Measurements from ENCODE around the gene DARS1. TPM values are rescaled to one million over a fixed set of nuclear protein-coding genes. Genes with fewer than 3 reads are reported as not detected.
A peak's percentile ranks its signal among the peaks of the same experiment; 100 is the strongest.
"Not testable (repeated sequence)": the region's sequence is repeated elsewhere in the genome, so short reads cannot be mapped to it uniquely, and the experiment has no call there.

Gene DARS1
- total RNA-seq, 1 donor from 2014 or later = 62.0 TPM

- intact Hi-C loops (cut with micrococcal nuclease) = no loop called here
- ATAC-seq (no peak), DNase-seq (no peak)
Observed at GRCh38 chr2:135904341-135904989, 81.0 kb downstream of the DARS1 start.

DNA sequence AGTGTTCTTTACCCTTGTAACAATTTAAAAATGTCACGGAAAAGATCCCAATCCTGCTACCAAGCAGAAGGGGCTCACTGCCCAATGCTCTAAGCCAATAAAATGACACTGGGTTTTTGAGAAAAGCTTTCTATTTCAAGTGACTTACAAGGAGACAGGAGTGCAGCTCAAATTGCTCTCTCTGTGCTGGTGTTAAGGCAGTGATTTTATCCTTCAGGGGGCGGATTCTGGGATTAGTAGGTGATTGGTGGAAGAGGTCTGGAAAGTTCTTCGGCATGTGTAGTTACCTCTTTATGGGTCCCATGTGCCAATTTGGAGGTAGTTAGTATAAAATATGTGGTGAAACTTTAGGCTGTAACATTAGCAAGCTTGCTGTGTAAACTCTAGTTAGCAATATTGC, 81.8 kb downstream of the DARS1 start:
- ATAC-seq = no peak

DNA sequence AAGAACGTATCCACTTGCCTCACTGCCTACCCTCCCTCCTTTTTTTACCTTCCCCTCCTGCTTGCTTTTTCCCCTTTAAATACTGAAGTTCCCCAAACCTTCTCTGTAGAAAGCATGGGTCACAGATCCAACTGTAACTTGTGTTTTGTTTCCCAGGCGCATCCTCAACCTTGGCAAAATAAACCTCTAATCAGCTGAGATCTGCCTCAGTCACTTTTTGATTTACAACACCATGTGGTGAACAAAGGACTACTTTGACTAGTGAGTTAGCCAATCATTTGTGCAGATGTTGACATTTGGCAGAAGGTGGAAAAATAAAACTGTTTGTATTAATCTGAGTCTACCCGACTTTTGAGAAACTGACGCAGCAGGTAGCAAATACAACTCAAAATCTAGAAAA, 85.9 kb downstream of the DARS1 start:
- intact Hi-C loops (cut with micrococcal nuclease) = no loop called here
- DNase-seq (no peak), ATAC-seq (no peak)

More for the DNA sequence above, 81.8 kb downstream of the DARS1 start:
- no peak for DNase-seq
- intact Hi-C loops (cut with micrococcal nuclease) = no loop called here

DNA sequence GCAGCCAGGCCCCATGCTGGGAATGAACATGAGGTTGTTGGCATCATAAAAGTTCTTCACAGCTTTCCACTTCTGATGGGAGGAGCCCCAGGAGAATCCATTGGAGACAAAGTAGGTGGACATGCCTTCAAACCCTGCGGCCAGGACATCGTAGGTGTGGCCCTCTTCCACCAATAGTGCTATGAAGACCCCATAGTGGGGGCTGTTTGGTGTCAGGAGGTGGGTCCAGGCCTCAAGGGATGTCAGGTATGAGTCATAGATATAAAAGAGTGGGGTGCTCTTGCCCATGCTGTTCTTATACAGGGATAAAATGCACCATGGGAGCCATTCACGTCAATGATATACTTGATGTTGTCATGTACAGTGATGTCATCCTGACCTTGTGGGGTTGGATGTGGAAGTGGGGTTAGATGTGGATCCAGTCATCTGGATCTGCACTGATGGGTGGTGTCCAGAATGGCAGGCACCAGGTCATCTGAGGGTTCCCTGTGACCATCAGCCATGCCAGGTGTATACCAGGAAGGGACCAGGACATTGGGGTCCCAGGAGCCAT, 87.1 kb downstream of the DARS1 start:
- intact Hi-C loops (cut with micrococcal nuclease) = no loop called here
- no peak for DNase-seq
- ATAC-seq = no peak

- ATAC-seq (no peak), DNase-seq (no peak)
- intact Hi-C loops (cut with micrococcal nuclease) = no loop called here
Observed at GRCh38 chr2:135894930-135895329, 90.5 kb downstream of the DARS1 start.

GRCh38 chr2:135893374-135893794, 92.0 kb downstream of the DARS1 start:
- DNase-seq (no peak), ATAC-seq (no peak)
- intact Hi-C loops (cut with micrococcal nuclease) = no loop called here

GRCh38 chr2:135890835-135891234, 94.6 kb downstream of the DARS1 start:
- peak; percentile 25 for ATAC-seq
- intact Hi-C loops (cut with micrococcal nuclease) = no loop called here
- no peak for DNase-seq

DNA sequence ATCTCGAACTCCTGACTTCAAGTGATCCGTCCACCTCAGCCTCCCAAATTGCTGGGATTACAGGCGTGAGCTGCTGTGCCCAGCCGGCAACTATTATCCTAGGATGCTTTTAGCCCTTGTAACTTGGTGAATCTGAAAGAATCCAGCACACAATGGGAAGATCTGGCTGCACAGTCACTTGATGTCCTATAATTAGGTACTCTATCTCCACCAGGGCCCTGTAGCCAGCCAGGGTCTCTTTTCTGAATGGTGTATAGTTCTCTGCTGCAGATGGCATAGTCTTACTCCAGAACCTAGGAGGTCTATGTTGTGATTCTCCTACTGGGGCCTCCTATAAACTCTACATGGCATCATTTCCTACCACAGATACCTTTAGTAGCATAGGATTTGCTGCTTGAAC, 95.3 kb downstream of the DARS1 start:
- DNase-seq (no peak), ATAC-seq (peak; percentile 87)
- intact Hi-C loops (cut with micrococcal nuclease) = no loop called here

GRCh38 chr2:135888587-135888986, 96.8 kb downstream of the DARS1 start:
- ATAC-seq; DNase-seq; intact Hi-C loops (cut with micrococcal nuclease): not testable (repeated sequence)

GRCh38 chr2:135885709-135886108, 99.7 kb downstream of the DARS1 start:
- no peak for ATAC-seq
- DNase-seq = no peak
- intact Hi-C loops (cut with micrococcal nuclease) = no loop called here

GRCh38 chr2:135882415-135882814, 103.0 kb downstream of the DARS1 start:
- ATAC-seq = no peak

GRCh38 chr2:135876770-135877169, 108.7 kb downstream of the DARS1 start:
- intact Hi-C loops (cut with micrococcal nuclease); ATAC-seq: not testable (repeated sequence)

More at GRCh38 chr2:135882415-135882814, 103.0 kb downstream of the DARS1 start:
- no peak for DNase-seq
- intact Hi-C loops (cut with micrococcal nuclease) = no loop called here

GRCh38 chr2:135876066-135876711, 109.2 kb downstream of the DARS1 start, which contains the start of gene MCM6:
Gene MCM6, minus strand, starts transcription at chr2:135876443. Its CDS starts 78 bp downstream, at chr2:135876365.
- DNase-seq = peak; percentile 97
- peak; percentile 100 for ATAC-seq
- intact Hi-C loops (cut with micrococcal nuclease) = no loop called here

More at GRCh38 chr2:135876770-135877169, 108.7 kb downstream of the DARS1 start:
- not testable (repeated sequence) for DNase-seq

DNA sequence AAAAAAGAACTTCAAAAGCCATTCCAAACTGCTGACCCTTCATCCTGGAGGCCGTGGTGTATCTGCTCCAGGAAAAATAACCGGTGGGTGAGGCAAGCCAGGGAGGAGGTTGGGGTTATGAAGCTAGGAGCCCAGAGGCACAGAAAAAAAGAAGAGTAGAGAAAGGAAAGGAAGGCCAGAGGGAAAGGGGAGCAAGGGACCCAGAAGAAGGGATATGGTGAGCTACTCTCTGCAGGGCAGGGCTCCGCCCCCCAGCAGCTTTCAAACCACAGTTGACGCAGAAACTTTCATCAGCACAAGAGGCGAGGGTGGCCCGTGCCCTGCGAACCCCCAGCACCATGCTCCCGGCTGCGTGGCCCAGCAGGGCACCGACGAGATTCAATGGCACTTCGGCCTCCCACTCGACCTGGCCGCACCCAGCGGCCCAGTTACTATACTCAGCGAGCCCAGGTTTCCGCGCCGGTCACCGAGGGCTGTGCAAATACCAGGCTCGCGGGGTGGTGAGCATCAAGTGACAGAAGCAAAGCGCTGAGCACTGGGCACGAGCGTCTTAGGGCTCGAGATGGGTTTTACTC, 109.8 kb downstream of the DARS1 start:
- DNase-seq = peak; percentile 55
- intact Hi-C loops (cut with micrococcal nuclease) = no loop called here
- peak; percentile 66 for ATAC-seq

- DNase-seq = no peak
- intact Hi-C loops (cut with micrococcal nuclease) = no loop called here
- ATAC-seq = no peak
Observed at GRCh38 chr2:135874777-135875365, 110.6 kb downstream of the DARS1 start.

DNA sequence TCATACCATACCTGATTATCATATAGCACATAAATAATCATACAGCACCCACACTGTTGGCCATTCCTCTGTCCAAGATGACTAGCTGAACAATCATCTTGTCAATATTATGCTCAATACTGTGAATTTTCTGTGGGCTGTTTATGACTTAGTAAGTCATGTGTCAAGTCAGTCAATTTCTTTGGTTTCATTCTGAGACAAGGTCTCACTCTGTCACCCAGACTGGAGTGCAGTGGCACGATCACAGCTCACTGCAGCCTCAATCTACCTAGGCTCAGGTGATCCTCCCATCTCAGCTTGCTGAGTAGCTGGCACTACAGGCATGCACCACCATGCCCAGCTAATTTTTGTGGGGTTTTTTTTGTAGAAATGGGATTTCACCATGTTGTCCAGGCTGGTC, 114.9 kb downstream of the DARS1 start:
- ATAC-seq (no peak), DNase-seq (no peak)
- intact Hi-C loops (cut with micrococcal nuclease) = no loop called here

DNA sequence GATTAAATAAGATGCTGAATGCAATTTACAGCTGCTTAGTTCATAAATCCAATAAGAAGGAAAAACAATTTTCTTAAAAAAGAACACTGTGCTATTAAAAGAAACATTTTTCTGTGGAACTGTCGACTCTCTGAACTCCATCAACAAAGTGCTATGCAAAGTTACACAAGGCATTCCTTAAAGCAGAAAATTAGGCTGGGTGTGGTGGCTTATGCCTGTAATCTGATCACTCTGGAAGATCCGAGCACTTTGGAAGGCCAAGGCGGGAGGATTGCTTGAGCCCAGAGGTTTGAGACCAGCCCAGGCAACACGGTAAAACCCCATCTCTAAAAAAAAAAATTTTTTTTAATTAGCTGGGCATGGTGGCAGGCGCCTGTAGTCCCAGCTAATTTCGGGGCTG, 122.2 kb downstream of the DARS1 start:
- intact Hi-C loops (cut with micrococcal nuclease) = no loop called here
- DNase-seq = no peak
- no peak for ATAC-seq

- DNase-seq (no peak), ATAC-seq (no peak)
- intact Hi-C loops (cut with micrococcal nuclease) = no loop called here
Observed at GRCh38 chr2:135862718-135863117, 122.7 kb downstream of the DARS1 start.
